ENCODE measurements around the gene GABBR2.

DNA sequence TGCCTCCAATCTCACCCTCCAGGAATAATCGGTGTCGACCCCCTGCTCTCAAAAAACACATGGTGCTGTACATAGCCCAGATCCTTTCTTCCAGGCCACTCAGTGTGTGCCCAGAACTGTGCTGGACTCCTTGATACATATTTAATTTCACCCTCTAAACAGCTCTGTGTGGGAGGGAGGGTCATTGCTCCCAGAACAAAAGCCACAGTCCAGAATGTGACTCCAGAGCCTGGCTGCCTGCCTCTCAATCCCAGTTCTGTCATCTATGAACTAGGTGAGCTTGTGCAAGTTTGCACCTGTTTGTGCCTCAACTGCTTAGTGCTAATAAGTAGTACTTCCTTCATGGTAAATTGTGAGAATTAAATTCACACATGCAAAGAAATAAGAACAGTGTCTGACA lies 93.1 kb downstream of the GABBR2 start:
- TF ChIP-seq GATA3 (IDR thresholded peaks at IDR 0.05; ENCODE audit: low read depth, low read length) (no peak), GATA2 (IDR thresholded peaks at IDR 0.05; ENCODE audit: low read depth, low read length) (no peak)
